ENCODE results near the gene DCP1A.
A peak's percentile ranks its signal among the peaks of the same experiment; 100 is the strongest.

DCP1A gene

DNA sequence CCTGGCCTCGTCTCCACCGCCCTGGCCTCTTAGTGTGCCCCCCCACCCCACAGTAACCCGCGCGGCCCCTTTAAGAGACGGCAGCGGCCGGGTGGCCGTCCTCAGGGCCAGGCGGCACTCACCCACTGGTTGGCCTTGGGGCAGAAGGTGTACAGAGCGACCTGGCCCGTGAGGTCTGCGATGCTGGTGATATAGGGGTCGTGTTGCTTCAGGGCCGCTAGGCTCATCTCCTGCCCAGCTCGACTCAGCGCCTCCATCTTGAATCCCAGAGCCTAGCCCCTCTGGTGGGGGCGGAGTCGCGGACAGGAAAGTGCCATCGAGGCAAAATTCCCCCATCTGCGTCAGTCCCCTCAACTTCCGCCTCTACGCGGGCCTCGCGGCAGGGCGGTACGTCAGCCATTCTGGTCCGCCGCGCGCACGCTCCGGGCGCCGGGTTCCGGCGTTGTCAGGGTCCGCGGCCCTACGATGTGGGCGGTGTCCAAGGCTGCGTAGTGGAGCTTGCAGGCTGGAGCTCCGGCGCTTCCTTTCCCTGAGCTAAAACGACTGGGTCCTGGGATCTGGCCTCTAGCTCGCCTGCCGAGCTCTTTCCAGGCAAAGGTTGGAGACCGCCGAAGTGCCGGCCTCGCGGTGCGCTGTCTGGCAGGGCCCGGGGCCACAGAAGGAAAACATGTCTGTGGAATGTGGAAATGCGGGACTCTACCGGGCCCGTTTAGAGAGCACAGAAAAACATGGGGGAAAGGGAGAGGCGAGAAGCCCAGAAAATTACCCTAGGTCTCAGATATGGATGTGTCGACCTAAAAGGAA, at the start of gene DCP1A:
TSS of gene DCP1A (minus strand) at position 283 of the 804 bp plus-strand sequence. CDS start at position 257, 26 bp downstream.
- H3K27ac ChIP-seq: peak within 1 kb of the TSS; percentile 82
- peak; percentile 47 for TF ChIP-seq ZFX (IDR thresholded peaks at IDR 0.05)
- TF ChIP-seq, protein P1, sequence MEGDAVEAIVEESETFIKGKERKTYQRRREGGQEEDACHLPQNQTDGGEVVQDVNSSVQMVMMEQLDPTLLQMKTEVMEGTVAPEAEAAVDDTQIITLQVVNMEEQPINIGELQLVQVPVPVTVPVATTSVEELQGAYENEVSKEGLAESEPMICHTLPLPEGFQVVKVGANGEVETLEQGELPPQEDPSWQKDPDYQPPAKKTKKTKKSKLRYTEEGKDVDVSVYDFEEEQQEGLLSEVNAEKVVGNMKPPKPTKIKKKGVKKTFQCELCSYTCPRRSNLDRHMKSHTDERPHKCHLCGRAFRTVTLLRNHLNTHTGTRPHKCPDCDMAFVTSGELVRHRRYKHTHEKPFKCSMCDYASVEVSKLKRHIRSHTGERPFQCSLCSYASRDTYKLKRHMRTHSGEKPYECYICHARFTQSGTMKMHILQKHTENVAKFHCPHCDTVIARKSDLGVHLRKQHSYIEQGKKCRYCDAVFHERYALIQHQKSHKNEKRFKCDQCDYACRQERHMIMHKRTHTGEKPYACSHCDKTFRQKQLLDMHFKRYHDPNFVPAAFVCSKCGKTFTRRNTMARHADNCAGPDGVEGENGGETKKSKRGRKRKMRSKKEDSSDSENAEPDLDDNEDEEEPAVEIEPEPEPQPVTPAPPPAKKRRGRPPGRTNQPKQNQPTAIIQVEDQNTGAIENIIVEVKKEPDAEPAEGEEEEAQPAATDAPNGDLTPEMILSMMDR (conservative IDR thresholded peaks at IDR 0.05): no peak

DNA sequence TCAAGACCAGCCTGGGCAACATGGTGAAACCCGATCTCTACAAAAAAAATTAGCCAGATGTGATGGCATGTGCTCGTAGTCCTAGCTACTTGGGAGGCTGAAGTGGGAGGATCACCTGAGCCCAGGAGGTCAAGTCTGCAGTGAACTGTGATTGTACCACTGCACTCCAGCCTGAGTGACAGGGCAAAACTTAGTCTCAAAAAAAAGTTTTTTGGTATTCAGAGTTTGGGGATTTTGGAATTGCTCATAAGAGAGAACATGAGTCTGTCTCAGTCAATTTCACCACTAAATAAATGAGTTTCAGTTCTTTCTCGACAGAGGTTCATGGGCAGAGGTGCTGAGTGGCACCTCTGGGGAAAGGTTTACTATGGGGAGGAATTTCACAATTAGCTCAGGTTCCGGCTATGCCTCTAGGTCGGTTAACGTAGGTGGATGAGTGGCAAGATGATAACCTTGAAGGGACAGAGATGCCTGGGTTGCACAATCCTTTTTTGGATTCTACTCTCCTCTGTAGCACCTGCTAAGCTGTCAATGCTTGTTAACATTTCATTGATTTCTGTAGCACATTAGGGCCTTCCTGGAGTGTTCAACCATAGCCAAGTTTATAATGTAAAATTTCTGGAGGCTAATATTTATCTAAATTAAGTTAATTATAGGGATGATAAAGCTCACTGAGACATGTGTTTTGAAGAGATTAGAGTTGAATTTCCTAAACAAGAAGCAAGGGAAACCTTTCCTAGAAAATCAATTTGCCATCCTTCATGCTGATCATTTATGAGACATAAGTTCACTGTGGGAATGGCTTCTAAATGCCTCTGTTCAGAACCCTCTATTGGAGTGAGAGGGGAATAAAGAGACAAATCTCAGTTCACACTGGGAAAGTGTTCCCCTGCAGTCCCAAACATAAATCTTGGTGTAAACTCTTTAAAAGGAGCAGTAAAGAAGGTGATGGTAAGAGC, 37.4 kb upstream of the DCP1A start:
- H3K27ac ChIP-seq: no peak overlapping the region
- TF ChIP-seq, protein P1 (conservative IDR thresholded peaks at IDR 0.05): no peak
- TF ChIP-seq ZFX (IDR thresholded peaks at IDR 0.05): no peak

DNA sequence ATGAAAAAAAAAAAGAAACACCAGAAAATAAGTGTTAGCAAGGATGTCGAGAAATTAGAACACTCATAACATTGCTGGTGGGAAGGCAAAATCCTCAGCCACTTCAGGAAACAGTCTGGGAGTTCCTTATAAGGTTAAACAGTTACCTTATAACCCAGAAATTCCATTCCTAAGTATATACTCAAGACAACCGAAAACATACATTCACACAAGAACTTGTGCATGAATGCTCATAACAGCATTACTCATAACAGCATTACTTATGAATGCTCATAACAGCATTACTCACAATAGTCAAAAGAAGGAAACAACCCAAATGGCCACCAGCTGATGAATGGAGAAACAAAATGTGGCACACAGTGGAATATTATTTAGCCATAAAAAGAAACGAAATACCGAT, 34.8 kb upstream of the DCP1A start:
- H3K27ac ChIP-seq: no peak overlapping the region
- TF ChIP-seq ZFX (IDR thresholded peaks at IDR 0.05): no peak
- TF ChIP-seq, protein P1 (conservative IDR thresholded peaks at IDR 0.05): no peak

DNA sequence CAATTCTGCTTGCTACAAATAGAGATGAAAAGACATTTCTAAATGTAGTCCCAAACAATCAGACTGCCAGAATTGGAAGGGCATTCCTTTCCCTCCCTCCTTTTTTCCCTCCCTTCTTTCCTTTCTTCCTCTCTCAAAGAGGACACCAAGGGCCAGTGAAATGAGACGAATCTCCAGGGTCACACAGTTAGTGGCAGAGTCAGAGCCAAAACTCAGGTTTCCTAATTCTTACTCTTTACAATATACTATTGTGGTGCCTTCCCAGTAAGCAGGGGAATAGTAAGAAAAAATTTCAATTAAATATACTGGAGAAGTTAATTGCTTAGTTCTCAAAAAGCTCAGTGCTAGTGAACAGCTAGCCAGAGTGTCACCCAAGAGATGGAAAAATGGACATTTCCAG, 33.0 kb upstream of the DCP1A start:
- H3K27ac ChIP-seq: no peak overlapping the region
- TF ChIP-seq ZFX (IDR thresholded peaks at IDR 0.05): no peak
- TF ChIP-seq, protein P1 (conservative IDR thresholded peaks at IDR 0.05): no peak

DNA sequence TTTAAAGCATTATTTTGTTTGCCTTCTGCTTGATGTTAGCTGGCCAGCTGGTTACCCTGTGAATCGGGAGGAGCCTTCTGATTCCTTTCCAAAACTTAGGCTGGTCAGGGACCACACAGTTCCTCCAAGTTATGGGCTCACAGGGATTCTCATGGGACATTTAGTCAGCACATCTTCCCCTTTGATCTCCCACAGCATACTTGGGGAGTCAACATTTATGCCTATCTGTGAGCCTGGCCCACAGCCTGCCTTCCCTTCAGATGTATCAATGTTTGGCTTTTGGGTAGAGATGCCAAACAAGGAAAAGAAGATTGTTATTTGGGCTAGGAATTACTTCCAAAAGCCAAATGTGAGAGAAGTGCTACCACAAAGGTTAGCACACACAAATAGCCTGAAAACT, 32.6 kb upstream of the DCP1A start:
- TF ChIP-seq ZFX (IDR thresholded peaks at IDR 0.05): no peak
- TF ChIP-seq, protein P1 (conservative IDR thresholded peaks at IDR 0.05): no peak
- H3K27ac ChIP-seq: no peak overlapping the region

DNA sequence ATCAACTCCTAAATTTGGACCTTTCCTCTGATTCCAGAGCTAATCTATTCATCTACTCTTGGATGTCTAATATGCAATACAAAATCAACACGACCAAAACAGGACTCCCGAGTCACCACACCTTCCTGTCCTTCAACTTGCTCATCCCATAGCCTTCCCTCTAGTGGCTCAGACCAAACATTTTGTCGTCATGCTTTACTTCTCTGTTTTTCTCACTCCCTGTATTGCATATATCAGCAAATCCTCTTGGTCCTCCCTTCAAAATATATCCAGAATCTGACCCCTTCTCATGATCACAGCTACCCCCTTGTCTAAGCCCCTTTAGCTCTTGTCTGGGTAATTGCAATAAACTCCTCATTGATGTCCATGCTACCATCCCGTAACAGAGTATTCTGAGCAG, 30.5 kb upstream of the DCP1A start:
- TF ChIP-seq ZFX (IDR thresholded peaks at IDR 0.05): no peak
- TF ChIP-seq, protein P1 (conservative IDR thresholded peaks at IDR 0.05): no peak; the same call in 1 of the 2 replicates
- no peak overlapping the region for H3K27ac ChIP-seq

DNA sequence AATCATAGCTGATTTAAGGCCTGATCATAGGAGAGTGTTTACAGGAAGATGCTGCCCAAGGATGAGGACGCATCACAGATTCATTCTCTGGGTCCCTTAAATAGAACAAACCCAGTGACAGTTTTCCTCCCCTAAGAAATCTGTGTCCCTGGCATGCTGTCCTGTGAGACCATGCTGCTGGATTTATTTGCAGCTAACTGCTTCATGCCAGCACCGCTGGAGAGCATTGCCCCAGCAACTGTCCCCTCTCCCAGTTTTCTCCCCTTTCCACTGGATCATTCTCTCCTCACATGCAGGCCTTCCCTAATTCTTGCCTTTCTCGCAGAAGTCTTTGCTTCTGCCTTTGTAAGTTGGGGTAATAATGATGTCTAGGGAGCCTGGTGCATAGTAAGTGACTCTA, 29.3 kb upstream of the DCP1A start:
- TF ChIP-seq, protein P1 (conservative IDR thresholded peaks at IDR 0.05): no peak
- no peak for TF ChIP-seq ZFX (IDR thresholded peaks at IDR 0.05)
- H3K27ac ChIP-seq: no peak overlapping the region
